Neuronal stem cell (in vitro differentiated cells): ENCODE data around the gene ATG5.
"Not testable (repeated sequence)": the region's sequence is repeated elsewhere in the genome, so short reads cannot be mapped to it uniquely, and the experiment has no call there.

Experiments used
- DNase-seq: peaks from one replicate; pipeline ENCODE4 v3.0.0-alpha.2; 2013; ENCODE audit warnings: low spot score
- H2AFZ ChIP-seq: one replicate; pipeline ENCODE4 v1.6.1; 2013; ENCODE audit warnings: mild to moderate bottlenecking, low read length, inconsistent platforms
- H2AK5ac ChIP-seq: 2 replicates; pipeline ENCODE4 v1.6.1; 2013; ENCODE audit warnings: low read depth, mild to moderate bottlenecking, inconsistent platforms, low read length, moderate library complexity, mixed read lengths
- H2BK120ac ChIP-seq: 2 replicates; pipeline ENCODE4 v1.6.1; 2013; ENCODE audit warnings: low read depth, mild to moderate bottlenecking, inconsistent platforms, low read length, moderate library complexity, mixed read lengths
- H2BK12ac ChIP-seq: one replicate; pipeline ENCODE4 v1.6.1; 2013; ENCODE audit warnings: low read length, inconsistent platforms
- H2BK15ac ChIP-seq: 2 replicates; pipeline ENCODE4 v1.6.1; 2013; ENCODE audit warnings: mild to moderate bottlenecking, low read length, inconsistent platforms, mixed read lengths
- H2BK5ac ChIP-seq: one replicate; pipeline ENCODE4 v1.6.1; 2013; ENCODE audit warnings: inconsistent platforms, mild to moderate bottlenecking, low read length, moderate library complexity
- H3K14ac ChIP-seq: one replicate; pipeline ENCODE4 v1.6.1; 2013; ENCODE audit warnings: low read length, inconsistent platforms
- H3K18ac ChIP-seq: 2 replicates; pipeline ENCODE4 v1.6.1; 2013; ENCODE audit warnings: low read length, inconsistent platforms
- H3K23ac ChIP-seq: 2 replicates; pipeline ENCODE4 v1.6.1; 2013; ENCODE audit warnings: low read depth, mild to moderate bottlenecking, mixed read lengths, low read length, inconsistent platforms; ENCODE audit not compliant: poor library complexity
- H3K27ac ChIP-seq: replicated peaks from 3 replicates; pipeline ENCODE4 v1.5.1; 2013; ENCODE audit warnings: low read length, inconsistent platforms
- H3K27me3 ChIP-seq, 3 experiments: 2 replicates each; pipeline ENCODE4 v1.6.1; 2013; ENCODE audit warnings: low read length in 3 of 3, mild to moderate bottlenecking in 2 of 3, inconsistent platforms in 1 of 3, low read depth in 1 of 3, mixed read lengths in 1 of 3, moderate library complexity in 1 of 3; ENCODE audit not compliant: control insufficient read depth in 3 of 3, insufficient read depth in 3 of 3
- H3K36me3 ChIP-seq, 2 donors: replicated peaks in 1 of 2; 2 replicates each; pipeline ENCODE4 v1.6.1; 2013; ENCODE audit warnings: low read length in 2 of 2; ENCODE audit not compliant: control insufficient read depth in 2 of 2, insufficient read depth in 2 of 2
- H3K4ac ChIP-seq: 2 replicates; pipeline ENCODE4 v1.6.1; 2013; ENCODE audit warnings: inconsistent platforms, mild to moderate bottlenecking, low read length, moderate library complexity
- H3K4me1 ChIP-seq, 2 donors: 1 replicate in 1 of 2; 2 replicates in 1 of 2; pipeline ENCODE4 v1.6.1; 2013; ENCODE audit warnings: low read length in 2 of 2, low read depth in 1 of 2; ENCODE audit not compliant: control insufficient read depth in 2 of 2, insufficient read depth in 1 of 2
- H3K4me2 ChIP-seq: one replicate; pipeline ENCODE4 v1.6.1; 2013; ENCODE audit warnings: mild to moderate bottlenecking, low read length, inconsistent platforms; ENCODE audit not compliant: insufficient read depth, poor library complexity, severe bottlenecking
- H3K4me3 ChIP-seq, 2 donors: 2 replicates each; pipeline ENCODE4 v1.5.1; 2013; ENCODE audit warnings: low read length in 2 of 2, mild to moderate bottlenecking in 2 of 2, inconsistent platforms in 1 of 2, moderate library complexity in 1 of 2
- H3K79me1 ChIP-seq: one replicate; pipeline ENCODE4 v1.6.1; 2013; ENCODE audit warnings: low read depth, mild to moderate bottlenecking, inconsistent platforms, low read length, moderate library complexity
- H3K9ac ChIP-seq: one replicate; pipeline ENCODE4 v1.6.1; 2013; ENCODE audit warnings: mild to moderate bottlenecking, low read depth, low read length, inconsistent platforms; ENCODE audit not compliant: poor library complexity
- H3K9me3 ChIP-seq, 2 donors: replicated peaks in 1 of 2; 2 replicates each; pipeline versions ENCODE3 to v1.6.1; 2013; ENCODE audit warnings: low read length in 2 of 2, mild to moderate bottlenecking in 2 of 2, inconsistent platforms in 1 of 2, low read depth in 1 of 2, mixed read lengths in 1 of 2, moderate library complexity in 1 of 2; ENCODE audit not compliant: control insufficient read depth in 2 of 2, insufficient read depth in 1 of 2
- H4K8ac ChIP-seq: one replicate; pipeline ENCODE4 v1.6.1; 2013; ENCODE audit warnings: low read depth, mild to moderate bottlenecking, inconsistent platforms, low read length, moderate library complexity
- H4K91ac ChIP-seq: one replicate; pipeline ENCODE4 v1.6.1; 2013; ENCODE audit warnings: low read length, low read depth, mild to moderate bottlenecking, inconsistent platforms; ENCODE audit not compliant: poor library complexity
- WGBS, 2 donors: extraction: QIAGEN DNeasy Blood & Tissue Kit; methylation state at CpG; one replicate each; pipeline ENCODE4 v1.1.7; 2013; ENCODE audit warnings: missing lambda C conversion rate in 2 of 2, mixed read lengths in 1 of 2; ENCODE audit not compliant: insufficient read length in 2 of 2, insufficient replicate concordance in 1 of 2; ENCODE audit errors: extremely low coverage in 2 of 2; 5-methylcytosine and 5-hydroxymethylcytosine counted together

The ATG5 gene

DNA sequence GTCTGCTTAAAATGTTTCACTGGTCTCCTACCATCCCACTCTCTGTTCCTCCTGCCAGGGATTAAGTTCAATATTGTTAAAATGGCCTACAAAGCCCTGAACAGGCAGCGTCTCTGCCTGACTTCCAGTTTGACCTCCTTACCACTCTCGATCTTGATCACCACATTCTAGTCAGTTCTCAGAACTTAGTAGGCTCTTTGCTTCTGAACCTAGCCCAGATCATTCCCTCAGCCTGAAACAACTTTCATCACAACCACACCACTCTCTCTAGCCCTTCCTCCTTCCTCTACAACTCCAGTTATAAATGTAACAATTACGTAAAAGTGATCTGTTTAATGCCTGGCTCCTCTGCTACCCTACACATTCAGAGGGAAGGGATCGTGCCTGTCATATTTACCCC lies 53.3 kb downstream of the ATG5 start:
- DNase-seq: no peak
- Histone ChIP-seq H2AK5ac (no peak overlapping the region), H2BK120ac (no peak overlapping the region), H3K27ac (no peak overlapping the region), H4K91ac (no peak overlapping the region), H3K79me1 (no peaks in the 10 kb centered on the region), H2BK12ac (no peak overlapping the region), H3K14ac (no peak overlapping the region), H3K4me2 (no peak overlapping the region), H2BK15ac (no peak overlapping the region), H3K18ac (no peak overlapping the region), H3K4ac (no peak overlapping the region), H3K9ac (no peak overlapping the region), H3K9me3 (peaks cover 0 to 4% of the 10 kb centered on the region in 2 donors), H3K23ac (no peak overlapping the region), H3K4me3 (no peak overlapping the region), H4K8ac (no peak overlapping the region), H3K27me3 (no peaks in the 10 kb centered on the region), H3K36me3 (no peaks in the 10 kb centered on the region), H2AFZ (no peak overlapping the region), H2BK5ac (no peak overlapping the region), H3K4me1 (no peaks in the 10 kb centered on the region)
- WGBS, 2 donors: no CpG with 5 or more reads among the region's 4 CpGs

DNA sequence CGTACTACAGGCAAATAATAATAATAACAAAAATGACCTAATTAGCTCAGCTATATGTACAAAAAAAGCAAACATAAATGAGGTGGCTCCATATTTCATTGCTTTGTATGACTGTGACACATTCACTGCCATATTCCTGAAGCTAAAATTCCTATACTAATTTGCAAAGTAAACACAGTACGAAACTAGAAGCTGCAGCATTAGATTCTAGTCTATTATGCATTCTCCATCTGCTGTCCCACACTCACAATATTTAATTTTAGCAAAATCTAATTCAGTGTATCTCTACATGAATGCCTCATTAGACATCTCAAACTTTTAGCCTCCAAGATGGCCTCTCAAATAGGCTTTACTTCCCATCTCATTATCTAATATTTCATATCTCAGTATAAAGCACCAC lies 55.1 kb downstream of the ATG5 start:
- Histone ChIP-seq H2BK15ac (no peak overlapping the region), H3K23ac (no peak overlapping the region), H2AFZ (no peak overlapping the region), H2BK5ac (no peak overlapping the region), H3K9ac (no peak overlapping the region), H3K14ac (no peak overlapping the region), H3K18ac (no peak overlapping the region), H4K8ac (no peak overlapping the region), H3K27me3 (no peaks in the 10 kb centered on the region), H3K4ac (no peak overlapping the region), H3K4me2 (no peak overlapping the region), H3K79me1 (no peaks in the 10 kb centered on the region), H3K9me3 (peaks cover 0 to 7% of the 10 kb centered on the region in 2 donors), H4K91ac (no peak overlapping the region), H3K27ac (no peak overlapping the region), H3K4me3 (no peak overlapping the region), H2BK12ac (no peak overlapping the region), H3K36me3 (no peaks in the 10 kb centered on the region), H2BK120ac (no peak overlapping the region), H3K4me1 (no peaks in the 10 kb centered on the region), H2AK5ac (no peak overlapping the region)
- no peak for DNase-seq
- WGBS, 2 donors: no CpG with 5 or more reads among the region's 2 CpGs

DNA sequence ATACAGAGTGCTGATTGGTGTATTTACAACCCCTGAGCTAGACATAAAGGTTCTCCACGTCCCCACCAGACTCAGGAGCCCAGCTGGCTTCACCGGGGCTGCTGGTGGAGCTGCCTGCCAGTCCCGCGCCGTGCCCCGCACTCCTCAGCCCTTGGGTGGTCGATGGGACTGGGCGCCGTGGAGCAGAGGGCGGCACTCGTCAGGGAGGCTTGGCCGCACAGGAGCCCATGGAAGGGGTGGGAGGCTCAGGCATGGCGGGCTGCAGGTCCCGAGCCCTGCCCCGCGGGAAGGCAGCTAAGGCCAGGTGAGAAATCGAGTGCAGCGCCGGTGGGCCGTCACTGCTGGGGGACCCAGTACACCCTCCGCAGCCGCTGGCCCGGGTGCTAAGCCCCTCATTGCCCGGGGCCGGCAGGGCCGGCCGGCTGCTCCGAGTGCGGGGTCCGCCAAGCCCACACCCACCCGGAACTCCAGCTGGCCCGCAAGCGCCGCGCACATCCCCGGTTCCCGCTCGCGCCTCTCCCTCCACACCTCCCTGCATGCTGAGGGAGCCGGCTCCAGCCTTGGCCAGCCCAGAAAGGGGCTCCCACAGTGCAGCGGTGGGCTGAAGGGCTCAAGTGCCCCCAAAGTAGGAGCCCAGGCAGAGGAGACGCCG lies 56.2 kb downstream of the ATG5 start:
- H3K23ac ChIP-seq, H4K91ac ChIP-seq, H2BK12ac ChIP-seq, H2AFZ ChIP-seq, H3K4ac ChIP-seq, H3K79me1 ChIP-seq, H3K14ac ChIP-seq, H3K18ac ChIP-seq, H3K4me3 ChIP-seq, H3K27ac ChIP-seq, H3K4me2 ChIP-seq, H2BK15ac ChIP-seq, H2BK120ac ChIP-seq, H3K27me3 ChIP-seq, H4K8ac ChIP-seq, H2BK5ac ChIP-seq, H3K9me3 ChIP-seq, DNase-seq, H2AK5ac ChIP-seq, H3K4me1 ChIP-seq, H3K36me3 ChIP-seq: not testable (repeated sequence)
- no CpG with 5 or more reads among the region's 43 CpGs for WGBS, 2 donors
- peak overlapping the region; percentile 21 for H3K9ac ChIP-seq

DNA sequence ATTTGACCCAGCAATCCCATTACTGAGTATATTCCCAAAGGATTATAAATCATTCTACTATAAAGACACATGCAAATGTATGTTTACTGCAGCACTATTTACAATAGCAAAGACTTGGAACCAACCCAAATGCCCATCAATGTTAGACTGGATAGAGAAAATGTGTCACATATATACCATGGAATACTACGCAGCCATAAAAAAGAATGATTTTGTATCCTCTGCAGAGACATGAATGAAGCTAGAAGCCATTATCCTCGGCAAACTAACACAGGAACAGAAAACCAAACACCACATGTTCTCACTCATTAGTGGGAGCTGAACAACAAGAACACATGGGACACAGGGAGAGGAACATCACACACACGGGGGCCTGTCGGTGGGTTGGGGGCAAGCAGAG lies 57.1 kb downstream of the ATG5 start:
- not testable (repeated sequence) for H3K36me3 ChIP-seq, H3K4me1 ChIP-seq, H2BK5ac ChIP-seq

More for the DNA sequence above, 57.1 kb downstream of the ATG5 start:
- H3K9me3 ChIP-seq, H3K27me3 ChIP-seq, H3K14ac ChIP-seq, H2AK5ac ChIP-seq, H3K4ac ChIP-seq, H4K91ac ChIP-seq, H2BK12ac ChIP-seq, H3K23ac ChIP-seq, H4K8ac ChIP-seq, H3K4me2 ChIP-seq, H2AFZ ChIP-seq, H3K79me1 ChIP-seq, H2BK15ac ChIP-seq, H3K27ac ChIP-seq, H3K4me3 ChIP-seq, H3K18ac ChIP-seq, H2BK120ac ChIP-seq, DNase-seq, H3K9ac ChIP-seq: not testable (repeated sequence)
- WGBS, 2 donors: no CpG with 5 or more reads among the region's 4 CpGs
